ENCODE results near the gene ZBTB24. TPM values are rescaled to one million over a fixed set of nuclear protein-coding genes. Genes with fewer than 3 reads are reported as not detected.
A peak's percentile ranks its signal among the peaks of the same experiment; 100 is the strongest.

ZBTB24 gene
- total and polyA plus RNA-seq, 2 experiments from 2014 or later = 2.6 to 5.3 TPM

- Histone ChIP-seq H3K4me3 (no peak overlapping the region), H3K4me1 (ENCODE audit: low read depth) (peaks cover 6% of the 10 kb centered on the region), H3K27me3 (no peaks in the 10 kb centered on the region), H3K9me3 (ENCODE audit: low read depth) (no peaks in the 10 kb centered on the region), H3K36me3 (no peaks in the 10 kb centered on the region), H3K27ac (no peak overlapping the region)
- DNase-seq (ENCODE audit: low read depth in 1 of 2, low spot score in 1 of 2) = no peak
- no peak for TF ChIP-seq CTCF (IDR thresholded peaks at IDR 0.05; ENCODE audit: low read depth, low read length)
Measured at GRCh38 chr6:109443425-109443950, 39.5 kb downstream of the ZBTB24 start.

DNA sequence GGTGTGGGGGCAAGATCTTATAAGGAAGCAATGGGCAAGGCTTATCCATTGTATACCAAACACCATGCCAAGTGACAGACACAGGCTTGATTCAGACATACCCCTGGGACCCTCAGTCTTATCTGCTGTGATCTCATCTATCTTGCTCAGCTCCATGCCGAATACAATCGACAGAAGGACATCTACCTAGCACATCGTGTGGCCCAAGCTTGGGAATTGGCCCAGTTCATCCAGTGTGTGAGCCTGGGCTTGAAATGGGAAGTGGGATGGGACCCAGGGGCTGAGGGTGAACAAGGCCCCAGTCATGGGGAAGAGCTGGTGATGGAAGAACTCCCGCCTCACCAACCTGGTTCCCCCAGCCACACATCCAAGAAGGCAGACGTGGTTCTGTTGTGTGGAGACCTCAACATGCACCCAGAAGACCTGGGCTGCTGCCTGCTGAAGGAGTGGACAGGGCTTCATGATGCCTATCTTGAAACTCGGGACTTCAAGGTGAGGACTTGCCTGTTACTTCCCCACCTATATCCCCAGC lies 40.6 kb downstream of the ZBTB24 start:
- Histone ChIP-seq H3K4me3 (no peak overlapping the region), H3K27ac (no peak overlapping the region), H3K9me3 (ENCODE audit: low read depth) (no peaks in the 10 kb centered on the region), H3K36me3 (no peaks in the 10 kb centered on the region), H3K27me3 (no peaks in the 10 kb centered on the region), H3K4me1 (ENCODE audit: low read depth) (peaks cover 6% of the 10 kb centered on the region)
- DNase-seq (ENCODE audit: low read depth in 1 of 2, low spot score in 1 of 2) = no peak
- TF ChIP-seq CTCF (IDR thresholded peaks at IDR 0.05; ENCODE audit: low read depth, low read length) = no peak

GRCh38 chr6:109441069-109441816 lies 41.8 kb downstream of the ZBTB24 start:
- H3K27me3 ChIP-seq = no peaks in the 10 kb centered on the region
- no peaks in the 10 kb centered on the region for H3K9me3 ChIP-seq (ENCODE audit: low read depth)
- peak overlapping the region; percentile 20 for H3K27ac ChIP-seq
- H3K4me1 ChIP-seq (ENCODE audit: low read depth) = peaks cover 6% of the 10 kb centered on the region
- no peak for TF ChIP-seq CTCF (IDR thresholded peaks at IDR 0.05; ENCODE audit: low read depth, low read length)
- no peaks in the 10 kb centered on the region for H3K36me3 ChIP-seq
- peak; percentile 56 to 70 for DNase-seq (ENCODE audit: low read depth in 1 of 2, low spot score in 1 of 2)
- peak overlapping the region; percentile 78 for H3K4me3 ChIP-seq

GRCh38 chr6:109440331-109441068 lies 42.5 kb downstream of the ZBTB24 start, which contains the start of the genes PPIL6 and SMPD2:
TSS of gene PPIL6 (minus strand) at chr6:109440628. CDS start at chr6:109440590, 38 bp downstream.
TSS of gene SMPD2 (plus strand) at chr6:109440724. CDS start at chr6:109441122, 398 bp downstream.
- no peaks in the 10 kb centered on the region for H3K27me3 ChIP-seq
- TF ChIP-seq CTCF (IDR thresholded peaks at IDR 0.05; ENCODE audit: low read depth, low read length) = peak; percentile 34
- no peaks in the 10 kb centered on the region for H3K36me3 ChIP-seq
- peak within 1 kb of the TSS; percentile 78 for H3K4me3 ChIP-seq
- DNase-seq (ENCODE audit: low read depth in 1 of 2, low spot score in 1 of 2) = peak; percentile 95 to 96
- no peaks in the 10 kb centered on the region for H3K9me3 ChIP-seq (ENCODE audit: low read depth)
- peaks cover 6% of the 10 kb centered on the region for H3K4me1 ChIP-seq (ENCODE audit: low read depth)
- H3K27ac ChIP-seq = peak within 1 kb of the TSS; percentile 50

GRCh38 chr6:109436041-109436440 lies 47.0 kb downstream of the ZBTB24 start:
- Histone ChIP-seq H3K9me3 (ENCODE audit: low read depth) (no peaks in the 10 kb centered on the region), H3K4me3 (no peak overlapping the region), H3K36me3 (no peaks in the 10 kb centered on the region), H3K27ac (no peak overlapping the region), H3K27me3 (no peaks in the 10 kb centered on the region), H3K4me1 (ENCODE audit: low read depth) (no peaks in the 10 kb centered on the region)
- DNase-seq (ENCODE audit: low read depth in 1 of 2, low spot score in 1 of 2) = no peak
- TF ChIP-seq CTCF (IDR thresholded peaks at IDR 0.05; ENCODE audit: low read depth, low read length) = no peak

Measured in cardiac muscle cell (in vitro differentiated cells and primary cell).